Thoracic aorta (tissue), 2 donors: ENCODE measurements around the gene PPP5C. TPM values are rescaled to one million over a fixed set of nuclear protein-coding genes. Genes with fewer than 3 reads are reported as not detected.
"Not testable (repeated sequence)": the region's sequence is repeated elsewhere in the genome, so short reads cannot be mapped to it uniquely, and the experiment has no call there.

Source experiments
- ATAC-seq: fragments of 150-250 bp; one replicate; pipeline ENCODE4 v1.8.0; 2017; ENCODE audit warnings: low read depth; ENCODE audit not compliant: insufficient number of reproducible peaks, low FRiP score
- DNase-seq: peaks from one replicate; pipeline ENCODE4 v3.0.0-alpha.2; 2020; ENCODE audit warnings: low spot score
- H3K27ac ChIP-seq, 2 donors: fragments of 200-600 bp; sonication (generic); 1 replicate in 1 of 2; 2 replicates in 1 of 2; pipeline ENCODE4 v1.5.1; 2016; ENCODE audit warnings: mild to moderate bottlenecking in 2 of 2, moderate library complexity in 2 of 2
- H3K27me3 ChIP-seq: fragments of 200-600 bp; sonication (generic); replicated peaks from 2 replicates; pipeline ENCODE4 v1.6.0; 2016; ENCODE audit warnings: mild to moderate bottlenecking; ENCODE audit not compliant: insufficient read depth
- H3K36me3 ChIP-seq: fragments of 200-600 bp; sonication (generic); one replicate; pipeline ENCODE4 v1.5.1; 2016
- H3K4me1 ChIP-seq, 2 donors: fragments of 200-600 bp; sonication (generic); 1 replicate in 1 of 2; 2 replicates in 1 of 2; pipeline versions ENCODE4 v1.5.1 to v1.6.0; 2016; ENCODE audit warnings: low read depth in 2 of 2, mild to moderate bottlenecking in 1 of 2; ENCODE audit not compliant: control insufficient read depth in 1 of 2
- H3K4me3 ChIP-seq: fragments of 200-600 bp; sonication (generic); 2 replicates; pipeline ENCODE4 v1.5.1; 2016; ENCODE audit warnings: mild to moderate bottlenecking
- H3K9me3 ChIP-seq: fragments of 200-600 bp; sonication (generic); 2 replicates; pipeline ENCODE4 v1.5.1; 2016
- total RNA-seq, 2 donors: library from RNA; depleted of rRNA; stranded (reverse); fragments of >200 nt; gene quantifications; one replicate each; pipeline versions ENCODE4 v1.1.0 to v1.2.3, GENCODE V29; 2016
- TF ChIP-seq, protein P1 (sequence below): fragments of 200-600 bp; sonication (generic); IDR thresholded peaks from one replicate; pipeline ENCODE4 v1.5.1; 2019; ENCODE audit warnings: antibody characterized with exemption

The PPP5C gene
- total RNA-seq, 2 donors from 2014 or later = 60.6 to 107 TPM

DNA sequence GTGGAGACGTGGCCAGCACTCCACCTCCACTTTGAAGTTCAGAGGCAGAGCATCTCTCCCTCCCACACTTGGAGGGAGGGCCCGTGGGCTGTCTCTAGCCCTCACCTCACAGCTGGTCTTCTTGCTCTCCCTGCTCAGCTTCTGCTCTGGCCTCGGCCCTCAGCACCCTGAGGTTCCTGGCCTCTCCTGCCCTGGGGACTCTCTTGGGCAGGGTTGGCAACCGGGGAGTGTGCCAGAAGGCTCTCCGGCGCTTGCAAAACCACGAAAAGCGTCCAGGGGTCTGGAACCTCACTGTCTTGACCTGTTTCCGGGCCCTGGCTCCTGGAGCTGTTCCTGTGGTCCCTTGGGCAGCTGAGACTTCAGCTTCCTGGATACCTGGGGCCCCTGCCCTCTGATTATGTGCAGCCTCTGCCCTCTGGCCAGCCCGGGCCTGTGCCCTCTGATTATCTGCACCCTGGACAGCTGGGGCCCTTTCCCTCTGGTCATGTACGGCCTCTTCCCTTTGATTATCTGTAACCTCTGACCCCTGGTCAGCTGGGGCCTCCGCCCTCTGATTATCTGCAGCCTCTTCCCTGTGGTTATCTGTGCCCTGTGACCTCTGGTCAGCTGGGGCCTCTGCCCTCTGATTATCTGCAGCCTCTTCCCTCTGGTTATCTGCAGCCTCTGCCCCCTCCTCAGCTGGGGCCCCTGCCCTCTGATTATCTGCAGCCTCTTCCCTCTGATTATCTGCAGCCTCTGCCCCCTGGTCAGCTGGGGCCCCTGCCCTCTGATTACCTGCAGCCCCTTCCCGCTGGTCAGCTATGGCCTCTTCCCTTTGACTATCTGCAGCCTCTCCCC is 64.4 kb downstream of the PPP5C start:
- peak overlapping the region; percentile 83 to 88 for H3K27ac ChIP-seq
- H3K4me1 ChIP-seq = peaks cover 22 to 58% of the 10 kb centered on the region in 2 donors

DNA sequence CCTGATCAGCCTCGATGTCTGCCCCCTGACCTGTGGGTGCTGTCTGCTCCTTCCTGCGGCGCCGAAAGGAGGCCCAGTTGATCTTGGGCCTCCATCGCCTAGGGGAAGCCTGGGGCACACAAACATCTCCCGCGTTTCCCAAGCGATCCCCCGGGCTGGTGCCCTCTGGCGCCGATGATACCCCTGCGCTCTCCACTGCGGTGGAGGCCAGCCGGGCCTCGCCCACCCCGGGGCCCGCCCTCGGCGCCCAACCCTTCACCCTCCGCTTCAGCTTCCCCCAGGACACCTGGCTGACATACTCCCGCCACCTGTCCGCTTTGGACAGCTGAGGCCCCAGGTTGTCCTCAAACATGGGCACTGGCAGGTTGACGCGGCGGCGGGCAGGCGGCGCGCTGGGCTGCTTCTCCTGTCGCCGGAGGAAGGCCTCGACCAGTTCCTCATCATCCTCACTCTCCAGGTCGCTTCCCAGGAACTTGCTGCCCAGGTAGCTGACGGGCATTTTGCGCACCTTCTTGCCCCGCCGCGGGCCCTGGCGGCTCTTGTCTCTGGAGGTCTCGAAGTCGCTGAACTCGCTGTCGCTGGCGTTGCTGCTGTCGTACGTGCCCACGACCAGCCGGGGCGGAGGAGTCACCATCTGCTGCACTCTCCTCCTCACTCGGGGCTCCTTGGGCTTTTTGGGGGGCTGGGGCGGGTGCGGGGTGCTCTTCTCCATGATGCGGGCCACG is 65.2 kb downstream of the PPP5C start:
- ATAC-seq (no peak), DNase-seq (no peak)
- H3K9me3 ChIP-seq = no peaks in the 10 kb centered on the region
- TF ChIP-seq, protein P1, sequence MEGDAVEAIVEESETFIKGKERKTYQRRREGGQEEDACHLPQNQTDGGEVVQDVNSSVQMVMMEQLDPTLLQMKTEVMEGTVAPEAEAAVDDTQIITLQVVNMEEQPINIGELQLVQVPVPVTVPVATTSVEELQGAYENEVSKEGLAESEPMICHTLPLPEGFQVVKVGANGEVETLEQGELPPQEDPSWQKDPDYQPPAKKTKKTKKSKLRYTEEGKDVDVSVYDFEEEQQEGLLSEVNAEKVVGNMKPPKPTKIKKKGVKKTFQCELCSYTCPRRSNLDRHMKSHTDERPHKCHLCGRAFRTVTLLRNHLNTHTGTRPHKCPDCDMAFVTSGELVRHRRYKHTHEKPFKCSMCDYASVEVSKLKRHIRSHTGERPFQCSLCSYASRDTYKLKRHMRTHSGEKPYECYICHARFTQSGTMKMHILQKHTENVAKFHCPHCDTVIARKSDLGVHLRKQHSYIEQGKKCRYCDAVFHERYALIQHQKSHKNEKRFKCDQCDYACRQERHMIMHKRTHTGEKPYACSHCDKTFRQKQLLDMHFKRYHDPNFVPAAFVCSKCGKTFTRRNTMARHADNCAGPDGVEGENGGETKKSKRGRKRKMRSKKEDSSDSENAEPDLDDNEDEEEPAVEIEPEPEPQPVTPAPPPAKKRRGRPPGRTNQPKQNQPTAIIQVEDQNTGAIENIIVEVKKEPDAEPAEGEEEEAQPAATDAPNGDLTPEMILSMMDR = no peak
- H3K27ac ChIP-seq = peak overlapping the region; percentile 83 to 88
- peak overlapping the region; percentile 78 for H3K4me3 ChIP-seq
- peaks cover 27 to 61% of the 10 kb centered on the region in 2 donors for H3K4me1 ChIP-seq
- H3K36me3 ChIP-seq = no peaks in the 10 kb centered on the region
- H3K27me3 ChIP-seq = no peaks in the 10 kb centered on the region

More for the DNA sequence above, 64.4 kb downstream of the PPP5C start:
- ATAC-seq (no peak), DNase-seq (no peak)
- Histone ChIP-seq H3K27me3 (no peaks in the 10 kb centered on the region), H3K36me3 (no peaks in the 10 kb centered on the region), H3K9me3 (no peaks in the 10 kb centered on the region), H3K4me3 (peak overlapping the region; percentile 78)
- TF ChIP-seq, protein P1 = no peak

DNA sequence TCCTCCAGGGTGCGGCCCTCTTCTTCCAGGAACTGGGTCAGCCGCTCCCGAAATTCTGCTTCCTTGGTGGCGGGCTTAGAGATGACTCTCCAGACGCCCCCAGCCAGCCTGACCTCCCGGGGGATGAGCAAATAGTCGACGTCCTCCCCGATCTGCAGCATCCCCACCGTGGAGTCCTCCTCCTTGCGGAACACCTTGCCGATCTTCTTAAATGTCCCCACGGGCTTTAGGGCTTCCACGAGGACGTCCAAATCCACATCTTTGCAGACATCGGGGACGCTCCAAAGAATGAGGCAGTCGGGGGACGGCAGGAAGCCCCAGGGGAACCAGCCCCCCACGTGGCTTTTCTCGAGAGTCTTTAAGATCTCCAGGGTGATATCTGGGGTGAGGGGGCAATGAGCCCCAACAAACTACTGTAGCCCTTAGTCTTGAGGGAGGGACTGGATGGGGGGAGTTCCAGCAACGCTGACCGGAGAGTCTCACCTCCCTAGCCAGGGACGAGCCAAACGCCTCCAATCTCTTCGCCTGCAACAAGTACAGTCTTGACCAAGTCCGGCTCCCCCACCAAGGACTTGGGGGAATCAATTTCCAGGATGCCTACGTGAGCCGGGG is 65.9 kb downstream of the PPP5C start:
- Histone ChIP-seq H3K36me3 (no peaks in the 10 kb centered on the region), H3K27me3 (no peaks in the 10 kb centered on the region), H3K27ac (peak overlapping the region; percentile 83 to 88), H3K4me1 (peaks cover 27 to 55% of the 10 kb centered on the region in 2 donors), H3K9me3 (no peaks in the 10 kb centered on the region), H3K4me3 (peak overlapping the region; percentile 78)
- TF ChIP-seq, protein P1 = no peak
- ATAC-seq = no peak
- no peak for DNase-seq

DNA sequence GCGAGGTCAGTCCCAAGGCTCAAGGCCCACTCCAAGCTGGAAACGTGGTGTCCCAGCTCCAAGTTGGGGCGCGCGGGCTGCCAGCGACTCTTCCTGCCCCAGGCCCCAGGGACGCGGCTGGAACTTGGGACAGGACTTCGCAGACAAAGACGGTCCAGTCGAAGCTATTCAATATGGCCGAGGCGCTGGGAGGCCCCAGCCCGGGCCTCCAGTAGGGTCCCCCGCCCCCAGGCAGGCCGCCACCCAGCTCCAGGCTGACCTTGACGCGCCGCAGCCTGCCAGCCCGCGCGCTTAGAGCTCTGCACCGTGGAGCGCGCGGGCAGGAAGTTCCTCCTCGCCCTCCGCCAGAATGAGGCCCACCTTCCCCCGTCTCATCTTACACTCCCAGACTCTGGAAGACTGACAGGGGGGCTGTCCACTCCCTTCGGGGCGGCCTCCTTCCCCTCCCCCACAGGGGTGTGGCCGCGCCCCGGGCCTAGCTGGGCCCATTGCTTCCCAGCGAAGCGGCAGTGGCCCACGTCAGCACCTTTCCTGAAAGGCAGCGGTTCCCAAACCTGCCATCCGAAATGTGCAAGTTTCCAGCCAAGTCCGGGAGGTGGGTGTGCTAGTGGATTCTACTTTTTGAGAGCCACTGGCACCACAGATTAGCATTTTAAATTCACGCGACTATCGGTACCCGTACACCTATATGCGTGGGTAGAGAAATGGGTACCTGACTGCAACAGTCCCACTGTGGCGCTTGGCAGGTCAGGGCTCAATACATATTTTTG is 66.6 kb downstream of the PPP5C start, which contains the start of gene CCDC8:
Gene CCDC8 (minus strand): TSS at position 303 of the 770 bp plus-strand sequence. CDS start 754 bp downstream, outside the sequence.
- Histone ChIP-seq H3K27ac (peak within 1 kb of the TSS; percentile 83 to 88), H3K36me3 (no peaks in the 10 kb centered on the region), H3K4me1 (peaks cover 25 to 48% of the 10 kb centered on the region in 2 donors), H3K9me3 (no peaks in the 10 kb centered on the region), H3K27me3 (no peaks in the 10 kb centered on the region), H3K4me3 (peak within 1 kb of the TSS; percentile 78)
- peak; percentile 27 for ATAC-seq
- TF ChIP-seq, protein P1 = no peak
- no peak for DNase-seq

DNA sequence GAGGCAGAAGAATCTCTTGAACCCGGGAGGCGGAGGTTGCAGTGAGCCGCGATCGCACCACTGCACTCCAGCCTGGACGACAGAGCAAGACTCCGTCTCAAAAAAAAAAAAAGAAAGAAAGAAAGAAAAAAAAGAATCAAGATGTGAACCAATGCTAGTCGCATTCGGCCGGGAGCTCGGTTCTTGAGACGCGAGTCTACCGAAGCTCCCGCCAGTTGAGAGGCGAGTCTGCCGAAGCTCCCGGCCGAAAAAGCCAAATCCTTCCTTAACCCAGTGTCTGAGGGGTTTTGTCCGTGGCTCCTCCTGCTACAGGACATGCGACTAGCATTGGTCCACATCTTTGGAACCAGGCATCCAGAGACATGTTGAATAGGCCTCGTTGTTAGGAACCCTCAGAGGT is 68.0 kb downstream of the PPP5C start:
- not testable (repeated sequence) for H3K27me3 ChIP-seq, H3K9me3 ChIP-seq, DNase-seq, ATAC-seq, H3K36me3 ChIP-seq, H3K4me3 ChIP-seq, H3K27ac ChIP-seq
- peaks cover 20 to 38% of the 10 kb centered on the region in 2 donors for H3K4me1 ChIP-seq

DNA sequence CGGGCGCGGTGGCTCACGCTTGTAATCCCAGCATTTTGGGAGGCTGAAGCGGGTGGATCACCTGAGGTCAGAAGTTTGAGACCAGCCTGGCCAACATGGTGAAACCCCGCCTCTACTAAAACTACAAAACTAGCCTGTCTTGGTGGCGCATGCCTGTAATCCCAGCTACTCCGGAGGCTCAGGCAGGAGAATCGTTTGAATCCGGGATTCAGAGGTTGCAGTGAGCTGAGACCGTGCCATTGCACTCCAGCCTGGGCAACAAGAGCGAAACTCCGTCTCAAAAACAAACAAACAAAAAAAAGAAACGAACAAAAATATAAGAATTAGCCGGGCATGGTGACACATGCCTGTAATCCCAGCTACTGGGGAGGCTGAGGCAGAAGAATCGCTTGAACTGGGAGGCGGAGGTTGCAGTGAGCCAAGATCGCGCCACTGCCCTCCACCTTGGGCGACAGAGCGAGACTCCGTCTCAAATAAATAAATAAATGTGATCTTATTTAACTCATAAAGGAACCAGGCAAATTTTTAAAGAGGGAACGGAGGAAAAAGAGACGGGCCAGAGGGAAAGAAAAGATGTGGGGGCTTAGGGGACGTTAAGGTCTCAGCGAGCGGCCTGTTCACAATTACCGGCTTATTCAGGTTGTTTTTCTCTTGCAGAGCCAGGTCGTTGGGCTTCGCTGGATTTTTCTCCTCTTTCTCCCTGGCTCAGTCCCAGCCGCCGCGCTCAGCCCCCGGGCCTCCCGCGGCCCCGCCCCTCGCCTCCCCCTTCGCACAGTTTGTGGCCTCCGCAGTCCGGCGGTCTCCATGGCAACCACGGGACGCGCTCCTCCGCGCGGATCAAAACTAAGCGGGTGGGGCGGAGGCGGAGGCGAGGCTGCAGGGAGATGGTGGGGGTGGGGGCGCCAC is 69.2 kb downstream of the PPP5C start:
- H3K9me3 ChIP-seq, H3K36me3 ChIP-seq, H3K27me3 ChIP-seq: not testable (repeated sequence)
- Histone ChIP-seq H3K27ac (peak overlapping the region; percentile 70 to 79), H3K4me3 (peak overlapping the region; percentile 73), H3K4me1 (peaks cover 11 to 27% of the 10 kb centered on the region in 2 donors)
- ATAC-seq = peak; percentile 54
- peak; percentile 73 for DNase-seq
